HG03159 (cell line): Measurements from ENCODE around the gene BRAT1.

Experiments used
- ATAC-seq: cut with Tn5 transposase; IDR thresholded peaks from one replicate; pipeline ENCODE4 v1.9.1; 2021; ENCODE audit warnings: mild to moderate bottlenecking, moderate library complexity; ENCODE audit not compliant: unreplicated experiment

BRAT1 gene

DNA sequence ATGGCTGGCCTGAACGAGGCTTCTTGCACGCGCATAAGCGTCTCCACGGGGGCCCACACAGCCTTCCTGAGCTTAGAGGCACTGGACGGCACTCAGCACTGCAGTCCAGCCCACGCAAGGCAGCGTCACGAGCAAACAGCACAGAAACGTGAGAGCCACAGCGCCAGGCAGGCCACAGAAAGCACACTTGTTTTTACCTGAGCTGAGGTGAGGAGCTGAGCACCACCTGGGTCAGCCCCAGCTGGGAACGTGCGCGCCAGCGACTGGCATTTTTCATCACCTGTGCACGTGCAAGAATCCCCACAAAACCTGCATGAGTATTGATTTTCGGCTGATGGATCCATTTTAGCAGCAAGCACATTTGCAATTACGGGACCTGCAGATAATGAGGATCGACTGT lies 30.1 kb upstream of the BRAT1 start:
- ATAC-seq, result no peak

DNA sequence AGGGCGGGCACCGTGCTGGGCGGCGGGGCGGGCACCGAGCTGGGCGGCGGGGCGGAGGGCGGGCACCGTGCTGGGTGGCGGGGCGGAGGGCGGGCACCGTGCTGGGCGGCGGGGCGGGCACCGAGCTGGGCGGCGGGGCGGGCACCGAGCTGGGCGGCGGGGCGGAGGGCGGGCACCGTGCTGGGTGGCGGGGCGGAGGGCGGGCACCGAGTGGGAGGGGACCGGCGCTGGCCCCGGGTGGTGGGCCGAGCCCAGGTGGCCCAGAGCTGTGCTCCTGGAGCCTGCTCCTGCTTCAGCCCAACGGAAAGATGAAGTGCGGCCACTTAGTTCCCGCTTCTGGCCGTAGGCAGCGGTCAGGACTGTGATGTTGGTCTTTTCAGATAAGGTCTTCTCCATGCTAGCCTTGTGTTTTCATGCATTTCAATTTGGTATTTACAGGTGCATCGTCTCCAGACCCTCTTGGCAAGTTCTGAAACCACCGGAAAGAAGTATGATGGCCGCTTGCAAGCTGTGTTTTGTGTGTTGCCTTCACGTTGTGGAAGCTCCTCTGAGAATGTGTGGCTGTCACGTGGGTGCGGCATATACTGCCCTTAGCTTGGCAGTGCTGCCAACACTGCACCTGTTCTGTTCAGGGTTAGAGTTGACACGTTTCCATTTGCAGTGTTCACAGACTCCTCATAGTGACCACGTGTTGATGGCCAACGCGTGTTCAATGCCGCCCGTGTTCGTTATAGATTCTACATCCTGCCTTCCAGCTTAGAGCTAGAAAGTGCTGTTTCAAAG lies 28.7 kb upstream of the BRAT1 start:
- no peak for ATAC-seq

DNA sequence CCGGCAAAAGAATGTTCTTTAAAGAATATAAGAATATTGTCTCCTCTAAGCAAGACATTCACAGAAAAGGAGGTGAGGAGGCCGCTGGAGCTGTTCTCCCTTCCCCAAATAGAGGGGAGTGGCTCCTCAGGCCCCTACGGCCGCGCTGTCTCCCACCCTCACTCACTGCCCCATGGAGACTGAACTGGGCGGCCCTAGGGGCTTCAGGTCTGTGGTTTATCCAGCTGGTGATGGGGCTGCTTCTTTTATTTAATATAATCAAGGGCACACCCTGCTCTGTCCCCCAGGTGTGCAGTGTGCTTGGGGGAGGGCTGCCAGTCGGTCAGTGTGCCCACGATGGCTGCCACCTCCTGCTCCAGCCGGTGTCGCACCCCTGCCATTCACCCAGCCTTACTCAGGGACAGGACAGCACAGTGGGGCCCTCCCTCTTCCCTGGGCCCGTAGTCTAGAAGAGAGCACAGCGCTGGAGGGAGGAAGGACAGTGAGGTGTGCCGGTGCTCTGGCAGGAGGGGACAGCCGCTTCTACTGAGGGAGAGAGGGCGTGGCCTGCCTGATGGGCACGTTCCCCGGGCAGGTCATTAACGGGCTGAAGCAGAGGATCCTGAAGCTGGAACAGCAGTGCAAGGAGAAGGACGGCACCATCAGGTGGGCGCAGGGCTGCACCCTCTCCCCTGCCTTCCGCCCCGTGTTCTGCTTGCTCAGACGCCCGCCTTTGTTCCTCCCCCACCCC lies 26.8 kb upstream of the BRAT1 start:
- ATAC-seq, result no peak

DNA sequence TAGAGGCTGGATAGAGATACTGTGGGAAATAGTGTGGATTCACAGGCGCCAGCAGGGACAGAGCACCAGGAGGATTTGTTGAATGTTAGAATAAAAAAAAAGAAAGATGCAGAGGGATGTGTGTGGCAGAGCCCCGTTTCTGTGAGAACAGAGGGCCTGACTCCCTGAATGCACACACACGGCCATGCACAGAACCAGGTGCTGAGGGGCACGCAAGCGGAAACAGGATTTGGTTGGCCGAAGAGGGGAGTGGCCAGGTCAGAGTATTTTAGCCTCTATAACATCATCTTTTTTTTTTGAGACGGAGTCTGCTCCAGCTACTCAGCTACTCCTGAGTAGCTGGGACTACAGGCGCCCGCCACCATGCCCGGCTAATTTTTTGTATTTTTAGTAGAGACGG lies 25.3 kb upstream of the BRAT1 start:
- no peak for ATAC-seq

DNA sequence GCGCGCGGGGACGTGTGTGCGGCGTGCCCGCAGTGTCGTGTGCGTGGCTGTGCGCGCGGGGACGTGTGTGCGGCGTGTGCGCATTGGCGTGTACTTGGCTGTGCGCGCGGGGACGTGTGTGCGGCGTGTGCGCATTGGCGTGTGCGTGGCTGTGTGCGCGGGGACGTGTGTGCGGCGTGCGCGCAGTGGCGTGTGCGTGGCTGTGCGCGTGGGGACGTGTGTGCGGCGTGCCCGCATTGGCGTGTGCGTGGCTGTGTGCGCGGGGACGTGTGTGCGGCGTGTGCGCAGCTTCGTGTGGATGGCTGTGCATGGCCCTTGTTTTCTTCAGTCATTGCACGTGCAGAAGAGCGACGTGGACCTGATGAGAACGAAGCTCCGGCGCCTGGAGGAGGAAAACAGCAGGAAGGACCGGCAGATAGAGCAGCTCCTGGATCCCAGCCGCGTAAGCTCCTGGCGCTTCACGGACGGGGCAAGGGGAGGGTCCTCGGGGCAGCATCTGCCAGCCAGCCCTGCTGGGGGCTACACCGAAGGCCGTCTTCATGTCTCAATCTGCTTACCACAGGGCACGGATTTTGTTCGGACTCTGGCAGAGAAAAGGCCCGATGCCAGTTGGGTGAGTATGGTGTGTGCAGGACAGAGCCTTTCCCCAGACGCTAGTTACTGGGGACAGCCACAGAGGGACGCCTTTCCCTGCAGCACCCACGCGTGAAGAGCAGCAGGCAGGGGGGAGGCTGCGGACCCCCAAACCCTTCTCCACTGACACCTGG lies 22.8 kb upstream of the BRAT1 start:
- ATAC-seq, result no peak

DNA sequence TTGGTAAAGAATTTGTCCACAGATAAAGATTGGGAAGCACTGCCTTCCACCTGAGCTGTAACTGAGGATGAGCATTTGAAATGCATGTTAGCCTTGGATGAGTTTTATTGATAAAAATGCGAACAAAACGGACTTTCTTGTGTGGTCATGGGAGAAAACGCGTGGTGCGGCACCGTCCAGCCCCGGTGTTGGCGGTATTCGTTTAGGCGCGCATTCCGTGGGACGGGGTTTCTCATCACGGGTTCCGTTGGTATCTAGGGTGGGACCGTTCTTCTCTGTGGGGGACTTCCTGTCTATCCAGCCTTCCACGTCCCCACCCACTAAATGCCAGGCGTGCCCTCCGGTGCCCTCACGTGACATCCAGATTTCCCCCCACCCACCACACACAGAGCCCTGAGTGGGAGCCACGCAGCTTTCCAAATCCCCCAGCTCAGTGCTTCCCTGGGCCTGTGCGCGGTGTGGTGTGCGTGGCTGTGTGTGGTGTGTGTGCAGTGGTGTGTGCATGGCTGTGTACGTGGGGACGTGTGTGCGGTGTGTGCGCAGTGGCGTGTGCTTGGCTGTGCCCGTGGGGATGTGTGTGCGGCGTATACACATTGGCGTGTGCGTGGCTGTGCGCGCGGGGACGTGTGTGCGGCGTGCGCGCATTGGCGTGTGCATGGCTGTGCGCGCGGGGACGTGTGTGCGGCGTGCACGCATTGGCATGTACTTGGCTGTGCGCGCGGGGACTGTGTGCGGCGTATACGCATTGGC lies 21.6 kb upstream of the BRAT1 start:
- ATAC-seq, result no peak

DNA sequence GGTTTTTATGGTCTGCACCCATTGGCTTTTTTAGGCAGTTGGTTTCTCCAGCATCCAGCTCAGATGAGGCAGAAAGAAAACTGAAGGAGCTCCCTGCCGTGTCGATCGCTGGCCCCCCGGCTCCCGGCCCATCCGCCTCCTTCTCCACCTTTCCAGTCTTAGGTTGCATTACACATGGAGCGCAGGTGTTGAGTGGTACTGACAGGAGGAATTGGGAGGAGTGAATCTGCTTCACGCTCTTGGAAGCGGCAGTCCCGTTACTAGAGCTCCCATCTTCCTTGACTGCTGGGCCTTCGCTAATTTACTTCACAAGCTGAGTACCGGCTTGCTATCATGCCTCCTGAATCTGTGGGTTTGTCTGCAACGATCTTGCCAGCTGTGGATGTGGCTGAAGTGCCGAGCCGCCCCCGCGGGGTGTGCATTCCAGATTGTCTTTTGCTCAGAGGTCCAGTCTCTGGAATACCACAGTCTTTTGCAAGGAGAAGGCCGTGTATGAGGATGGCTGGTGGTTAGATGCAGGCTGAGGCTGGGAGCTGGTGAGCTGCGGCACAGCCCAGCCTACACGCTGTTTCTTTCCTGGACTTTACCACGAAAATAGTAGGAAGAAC lies 20.5 kb upstream of the BRAT1 start:
- no peak for ATAC-seq

DNA sequence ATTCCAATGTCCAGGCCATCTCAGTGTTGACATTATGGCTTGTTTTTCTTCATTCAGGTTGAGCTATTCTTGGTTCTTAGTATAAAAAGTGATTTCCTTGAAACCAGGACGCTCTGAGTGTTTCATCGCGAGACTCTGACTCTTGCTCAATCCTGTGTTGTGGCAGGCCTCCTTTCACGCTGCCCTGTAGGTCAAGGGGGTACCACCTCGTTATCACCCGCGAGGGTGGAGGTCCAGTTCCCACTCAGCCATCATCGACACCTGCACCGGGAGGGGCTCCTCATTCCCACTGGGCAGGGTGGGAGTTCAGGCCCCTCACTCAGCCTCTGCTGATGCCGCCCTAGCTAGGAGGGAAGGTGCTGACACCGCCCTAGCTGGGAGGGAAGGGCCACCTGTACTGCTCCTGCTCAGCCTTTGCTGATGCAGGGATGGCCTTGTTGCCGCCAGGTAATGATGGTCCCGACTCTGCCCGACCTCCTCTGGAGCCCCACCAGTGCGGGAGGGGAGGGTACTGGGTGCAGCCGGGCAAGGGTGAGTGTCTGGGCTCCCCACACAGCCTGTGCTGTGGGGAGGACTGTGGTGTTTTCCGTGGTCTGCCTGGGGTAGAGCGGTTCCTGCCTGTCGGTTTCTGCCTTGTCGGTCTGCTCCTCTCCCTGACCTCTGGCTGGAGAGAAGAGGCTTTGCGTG lies 19.9 kb upstream of the BRAT1 start:
- no peak for ATAC-seq

DNA sequence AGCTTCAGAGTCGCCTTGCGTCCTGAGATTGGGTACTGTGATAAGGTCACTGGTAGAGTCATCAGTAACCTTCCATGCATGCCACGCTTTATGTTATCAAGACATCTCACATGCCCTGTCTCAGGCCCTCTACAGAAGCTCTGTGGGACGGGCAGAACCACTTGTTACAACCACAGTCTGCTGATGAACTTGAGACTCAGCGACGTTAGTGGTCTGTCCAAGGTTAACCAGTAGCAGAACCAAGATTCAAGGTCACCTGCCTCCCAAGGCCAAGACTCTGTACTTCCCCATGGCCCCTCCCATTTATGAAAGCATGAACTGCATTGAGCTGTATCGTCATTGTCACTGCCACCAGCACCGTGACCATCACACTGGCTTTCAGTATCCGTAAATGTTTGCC lies 18.4 kb upstream of the BRAT1 start:
- ATAC-seq, result no peak

DNA sequence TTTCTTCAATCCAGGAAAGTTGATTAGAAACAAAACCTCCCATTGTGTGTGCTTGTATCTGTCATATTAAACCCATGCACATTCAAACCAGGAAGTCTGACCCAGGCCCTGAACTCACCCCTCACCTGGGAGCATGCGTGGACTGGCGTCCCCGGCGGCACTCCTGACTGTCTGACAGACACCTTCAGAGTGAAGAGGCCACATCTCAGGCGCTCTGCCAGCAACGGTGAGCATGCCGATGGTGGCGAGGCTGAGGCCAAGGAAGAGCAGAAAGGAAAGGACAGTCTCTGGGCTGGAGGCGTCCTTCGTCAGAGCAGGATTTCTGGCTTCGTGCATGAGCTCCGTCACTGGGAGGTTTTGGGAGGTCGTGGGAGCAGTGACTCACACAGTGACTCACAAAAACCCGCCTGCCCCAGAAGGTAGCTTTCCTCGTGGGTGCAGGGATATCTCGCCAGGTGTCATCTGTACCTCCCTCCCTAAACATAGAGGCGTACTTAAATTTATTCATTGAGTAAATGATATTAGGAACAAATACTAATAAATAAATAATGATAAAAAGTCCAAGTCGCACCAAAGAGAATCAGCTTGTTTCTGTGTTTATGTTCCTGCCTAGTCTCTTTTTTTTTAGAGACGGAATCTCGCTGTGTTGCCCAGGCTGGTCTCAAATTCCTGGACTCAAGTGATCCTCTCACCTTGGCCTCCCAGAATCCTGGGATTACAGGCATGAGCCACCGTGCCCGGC lies 16.9 kb upstream of the BRAT1 start:
- no peak for ATAC-seq

DNA sequence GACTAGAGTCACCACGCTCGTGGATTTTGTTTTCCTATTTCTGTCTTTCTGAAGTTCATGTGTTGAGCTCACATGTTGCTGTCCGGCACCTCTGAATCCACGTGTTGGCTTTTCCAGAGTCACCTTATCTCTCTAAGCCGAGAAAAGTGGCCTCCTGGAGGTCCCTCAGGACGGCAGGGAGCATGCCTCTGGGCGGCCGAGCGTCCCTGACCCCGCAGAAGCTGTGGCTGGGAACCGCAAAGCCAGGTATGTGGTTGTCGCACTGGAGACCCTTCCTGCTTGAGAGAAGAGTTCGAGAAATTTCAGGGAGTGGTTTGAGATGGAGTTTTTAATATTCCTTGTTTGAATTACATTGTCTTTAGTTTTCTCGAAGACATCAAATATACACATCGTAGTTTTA lies 16.1 kb upstream of the BRAT1 start:
- ATAC-seq, result no peak

DNA sequence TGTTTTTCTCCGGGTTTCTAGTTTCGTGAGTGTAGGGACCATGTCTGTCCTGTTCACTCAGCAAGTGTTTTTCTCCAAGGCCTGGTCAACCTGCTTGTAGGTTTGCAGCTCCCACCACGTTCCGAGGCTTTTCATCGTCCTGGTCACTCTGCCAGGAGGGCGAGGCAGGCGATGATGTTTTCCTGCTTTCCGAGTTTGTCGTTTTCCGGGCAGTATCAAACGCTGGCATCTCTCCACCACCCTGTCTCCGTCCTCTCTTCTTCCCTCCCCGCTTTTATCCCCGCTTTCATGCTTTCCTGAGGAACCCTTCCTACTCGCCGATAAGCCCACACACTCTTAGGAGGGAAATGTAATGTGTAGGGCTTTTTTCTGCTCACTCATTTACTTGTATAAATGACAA lies 14.7 kb upstream of the BRAT1 start:
- no peak for ATAC-seq

DNA sequence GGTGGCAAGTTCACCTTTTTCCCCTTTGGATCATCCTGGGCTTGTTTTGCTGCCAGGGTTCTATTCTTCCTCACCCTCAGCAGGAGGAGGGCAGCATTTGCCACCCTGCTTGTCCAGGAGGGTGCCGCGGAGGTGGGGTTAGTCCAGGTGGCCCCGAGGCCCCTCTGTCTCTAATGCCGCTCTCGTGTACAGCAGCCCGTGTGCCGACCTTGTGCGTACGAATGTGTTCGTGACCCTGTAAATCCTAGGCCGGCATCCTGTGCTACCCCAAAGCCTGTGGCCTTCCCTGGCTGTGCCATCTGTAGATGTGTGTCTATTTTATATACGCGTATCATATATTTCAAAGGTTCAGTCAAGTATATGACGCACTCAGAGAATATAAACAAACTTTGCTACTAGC lies 14.1 kb upstream of the BRAT1 start:
- ATAC-seq, result no peak

DNA sequence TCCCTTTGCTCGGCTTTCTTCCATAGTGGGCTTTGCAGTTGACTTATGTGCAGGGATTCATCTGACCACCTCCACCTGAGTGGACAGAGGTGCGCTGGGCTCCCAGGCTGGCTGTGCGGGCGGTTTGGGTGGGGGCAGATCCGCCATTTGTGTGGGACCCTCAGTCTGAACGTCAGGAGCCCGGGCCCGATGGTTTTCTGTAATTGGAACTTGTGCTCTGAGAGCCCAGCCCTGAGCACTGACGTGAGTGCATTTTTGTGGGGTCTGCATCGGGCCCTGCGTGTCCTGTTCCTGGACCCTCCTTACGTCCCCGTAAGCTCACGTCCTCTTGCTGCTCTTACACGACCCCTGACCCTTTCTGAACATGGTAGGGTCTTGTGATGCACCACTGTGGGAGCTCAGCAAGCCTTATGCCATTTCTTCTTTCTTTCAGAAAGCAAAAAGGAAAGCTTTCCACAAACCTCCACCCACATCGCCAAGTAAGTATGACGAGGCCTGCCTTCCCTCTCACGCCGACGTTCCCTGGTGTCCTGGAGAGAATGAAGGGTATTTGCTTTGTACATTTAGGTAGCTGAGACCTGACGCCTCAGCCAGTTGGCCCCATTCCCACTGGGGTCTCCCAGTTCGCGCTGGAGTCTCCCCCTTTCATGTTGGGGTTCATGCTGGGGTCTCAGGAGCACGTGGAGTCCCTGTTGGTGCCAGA lies 13.3 kb upstream of the BRAT1 start:
- ATAC-seq, result no peak

DNA sequence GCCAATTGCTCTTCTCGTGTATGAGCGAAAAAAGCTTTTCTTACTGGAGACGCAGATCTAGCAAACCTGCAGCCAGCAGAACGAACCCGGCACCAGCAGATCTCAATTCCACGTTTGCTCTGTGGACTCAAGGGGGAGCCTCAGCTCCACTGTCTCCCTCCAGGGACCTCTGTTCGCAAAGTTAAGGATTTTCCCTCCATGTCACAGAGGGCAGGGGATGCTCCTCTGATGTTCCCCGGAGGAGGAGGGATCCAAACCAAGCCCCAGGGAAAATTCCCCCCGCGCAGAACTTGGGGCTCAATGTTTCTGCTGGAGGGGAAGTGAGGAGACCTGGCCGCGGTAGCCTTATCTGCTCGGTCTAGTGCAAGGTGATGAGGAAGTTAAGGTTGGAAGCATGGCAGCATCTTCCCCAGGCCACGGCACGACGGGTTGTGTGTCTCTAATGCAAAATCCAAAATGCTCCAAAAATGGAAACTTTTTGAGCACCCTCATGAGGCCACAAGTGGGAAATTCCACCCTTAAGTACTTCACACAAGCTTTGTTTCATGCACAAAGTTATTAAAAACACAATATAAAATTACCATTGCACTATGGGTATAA lies 12.5 kb upstream of the BRAT1 start:
- no peak for ATAC-seq

DNA sequence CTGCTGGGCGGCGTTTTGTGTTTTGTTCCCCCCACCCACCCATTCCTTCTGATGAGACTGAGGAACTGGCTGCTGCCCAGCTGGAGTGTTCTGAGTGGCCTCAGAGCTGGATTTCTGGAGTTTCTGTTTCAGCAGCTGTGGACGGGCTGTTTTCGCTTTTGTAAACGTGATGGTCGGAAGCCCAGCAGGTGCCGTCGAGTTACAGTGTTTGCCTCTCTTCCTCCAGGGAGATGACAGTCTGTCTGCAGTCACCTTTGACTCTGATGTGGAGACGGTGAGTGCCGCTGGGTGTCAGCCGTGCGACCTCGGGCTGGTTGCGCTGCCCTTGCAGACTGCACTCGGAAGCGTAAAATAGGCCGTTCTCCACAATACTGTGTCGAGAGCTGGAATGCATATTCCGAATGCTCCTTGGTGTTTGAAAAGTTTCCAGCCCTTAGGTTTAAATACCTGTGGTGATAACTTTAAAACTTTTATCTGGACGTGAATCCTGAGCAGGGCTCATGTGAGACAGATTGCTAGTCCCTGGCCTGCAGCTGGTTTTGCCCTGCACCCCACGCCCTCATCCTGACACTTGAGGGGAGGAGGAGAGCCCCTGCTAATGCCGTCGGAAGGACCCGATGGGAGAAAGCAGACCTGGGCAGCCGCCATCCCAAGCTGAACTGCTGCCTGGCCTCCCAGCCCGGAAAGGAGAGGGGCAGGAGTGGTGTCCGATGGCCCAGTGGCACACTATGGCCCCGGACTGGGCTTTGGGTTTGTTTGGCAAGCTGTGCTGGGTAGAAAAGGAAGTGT lies 11.8 kb upstream of the BRAT1 start:
- ATAC-seq, result no peak

DNA sequence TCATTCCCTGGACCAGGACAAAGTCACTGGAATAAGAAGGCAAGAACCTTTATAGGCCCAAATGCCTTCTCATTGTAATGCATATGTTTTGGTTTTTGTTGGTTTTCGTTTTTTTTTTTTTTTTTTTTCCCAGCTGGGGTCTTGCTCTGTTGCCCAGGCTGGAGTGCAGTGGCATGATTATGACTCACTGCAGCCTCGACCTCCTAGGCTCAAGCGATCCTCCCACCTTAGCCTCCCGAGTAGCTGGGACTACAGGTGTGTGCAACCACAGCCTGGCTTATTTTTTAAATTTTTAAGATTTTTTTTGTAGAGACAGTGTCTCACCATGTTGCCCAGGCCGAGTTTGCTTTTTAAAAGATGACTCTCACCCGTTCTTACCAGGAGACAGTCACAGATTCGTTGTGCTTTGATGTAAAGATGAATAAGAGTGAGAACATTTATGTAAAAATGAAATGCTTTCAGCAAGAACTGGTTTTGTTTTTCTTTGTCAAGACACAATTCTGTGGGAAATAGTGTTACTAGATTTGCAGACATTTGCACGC lies 11.1 kb upstream of the BRAT1 start:
- no peak for ATAC-seq
